Fibroblast of pulmonary artery (primary cell): Measurements from ENCODE around the gene PLXNB2.
A peak's percentile ranks its signal among the peaks of the same experiment; 100 is the strongest.

Experiments used
- DNase-seq: peaks from one replicate; pipeline ENCODE4 v3.0.0-alpha.2; 2010; ENCODE audit warnings: low read depth
- H3K4me3 ChIP-seq: replicated peaks from 2 replicates; pipeline ENCODE4 v1.5.1; 2011; ENCODE audit warnings: low read depth, mild to moderate bottlenecking, control low read depth, low read length, moderate library complexity
- TF ChIP-seq, protein P1 (sequence below): IDR thresholded peaks from 2 replicates; pipeline ENCODE4 v1.5.1; 2011; ENCODE audit warnings: mild to moderate bottlenecking, control low read depth, low read length, inconsistent platforms; ENCODE audit errors: missing control alignments

The PLXNB2 gene

DNA sequence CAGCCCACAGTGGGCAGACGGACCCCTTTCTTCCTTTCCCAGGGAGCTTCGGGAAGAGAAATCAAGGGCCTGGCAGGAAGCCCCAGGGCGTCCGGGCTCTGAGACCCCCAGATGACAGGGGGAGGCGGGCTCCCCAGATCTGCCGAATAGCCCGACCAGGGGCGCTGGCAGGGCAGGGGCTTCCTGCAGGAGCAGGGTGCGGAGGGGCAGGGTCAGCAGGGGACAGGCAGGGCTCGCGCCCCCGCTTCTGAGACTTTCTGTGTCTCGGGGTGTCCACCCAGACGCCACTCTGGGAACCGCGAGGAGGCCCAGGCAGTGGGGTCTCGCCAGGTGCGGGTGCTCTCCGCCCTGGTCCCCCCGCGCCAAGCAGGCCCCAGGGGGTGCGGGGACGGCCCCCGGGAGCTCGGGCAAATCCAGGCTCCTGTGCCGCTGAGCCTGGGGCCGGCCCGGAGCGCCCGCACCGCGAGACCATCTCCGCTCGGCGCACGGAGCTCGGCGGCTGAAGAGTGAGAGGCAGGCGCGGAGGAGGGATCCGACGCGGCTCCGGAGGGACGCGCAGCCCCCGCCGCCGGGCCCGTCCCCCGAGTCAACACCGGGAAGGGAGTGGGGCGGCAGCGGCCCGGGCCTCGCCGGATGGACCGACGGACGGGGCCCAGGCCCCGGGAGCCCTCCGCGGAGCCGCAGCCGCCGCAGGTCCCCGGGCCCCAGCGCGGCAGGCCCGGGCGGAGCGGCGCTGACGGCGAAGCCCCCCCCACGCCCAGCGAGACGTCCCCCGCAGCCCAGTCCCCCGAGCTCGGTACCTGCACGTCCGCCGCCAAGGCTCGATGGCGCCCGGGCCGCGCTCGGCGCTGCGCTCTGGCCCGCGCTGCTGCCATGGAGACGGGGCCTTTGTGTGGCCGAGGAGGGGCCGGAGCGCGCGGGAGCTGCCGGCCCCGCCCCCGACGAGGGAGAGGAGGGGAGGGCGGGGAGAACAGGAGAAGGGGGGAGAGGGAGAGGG is at the start of gene PLXNB2:
TSS of gene PLXNB2 (minus strand) at position 894 of the 997 bp plus-strand sequence. CDS start 17,062 bp downstream, outside the sequence.
- H3K4me3 ChIP-seq: peak within 1 kb of the TSS; percentile 86
- TF ChIP-seq, protein P1, sequence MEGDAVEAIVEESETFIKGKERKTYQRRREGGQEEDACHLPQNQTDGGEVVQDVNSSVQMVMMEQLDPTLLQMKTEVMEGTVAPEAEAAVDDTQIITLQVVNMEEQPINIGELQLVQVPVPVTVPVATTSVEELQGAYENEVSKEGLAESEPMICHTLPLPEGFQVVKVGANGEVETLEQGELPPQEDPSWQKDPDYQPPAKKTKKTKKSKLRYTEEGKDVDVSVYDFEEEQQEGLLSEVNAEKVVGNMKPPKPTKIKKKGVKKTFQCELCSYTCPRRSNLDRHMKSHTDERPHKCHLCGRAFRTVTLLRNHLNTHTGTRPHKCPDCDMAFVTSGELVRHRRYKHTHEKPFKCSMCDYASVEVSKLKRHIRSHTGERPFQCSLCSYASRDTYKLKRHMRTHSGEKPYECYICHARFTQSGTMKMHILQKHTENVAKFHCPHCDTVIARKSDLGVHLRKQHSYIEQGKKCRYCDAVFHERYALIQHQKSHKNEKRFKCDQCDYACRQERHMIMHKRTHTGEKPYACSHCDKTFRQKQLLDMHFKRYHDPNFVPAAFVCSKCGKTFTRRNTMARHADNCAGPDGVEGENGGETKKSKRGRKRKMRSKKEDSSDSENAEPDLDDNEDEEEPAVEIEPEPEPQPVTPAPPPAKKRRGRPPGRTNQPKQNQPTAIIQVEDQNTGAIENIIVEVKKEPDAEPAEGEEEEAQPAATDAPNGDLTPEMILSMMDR: no peak
- DNase-seq: peak; percentile 87

GRCh38 chr22:50357222-50357621 is 49.8 kb upstream of the PLXNB2 start:
- no peak overlapping the region for H3K4me3 ChIP-seq
- DNase-seq: no peak
- TF ChIP-seq, protein P1: no peak

DNA sequence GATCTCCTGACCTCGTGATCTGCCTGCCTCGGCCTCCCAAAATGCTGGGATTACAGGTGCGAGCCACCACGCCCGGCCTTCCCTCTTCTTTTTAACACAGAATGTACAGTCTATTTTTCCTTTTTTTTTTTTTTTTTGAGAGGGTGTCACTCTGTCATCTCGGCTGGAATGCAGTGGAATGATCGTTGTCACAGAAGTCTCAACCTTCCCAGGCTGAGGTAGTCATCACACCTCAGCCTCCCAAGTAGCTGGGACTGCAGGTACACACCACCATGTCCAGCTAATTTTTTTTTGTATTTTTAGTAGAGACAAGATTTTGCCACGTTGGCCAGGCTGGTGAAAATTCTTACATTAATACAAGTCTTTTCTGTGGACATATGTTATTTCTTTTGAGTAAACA is 48.7 kb upstream of the PLXNB2 start:
- TF ChIP-seq, protein P1: no peak
- no peak for DNase-seq
- H3K4me3 ChIP-seq: no peak overlapping the region

DNA sequence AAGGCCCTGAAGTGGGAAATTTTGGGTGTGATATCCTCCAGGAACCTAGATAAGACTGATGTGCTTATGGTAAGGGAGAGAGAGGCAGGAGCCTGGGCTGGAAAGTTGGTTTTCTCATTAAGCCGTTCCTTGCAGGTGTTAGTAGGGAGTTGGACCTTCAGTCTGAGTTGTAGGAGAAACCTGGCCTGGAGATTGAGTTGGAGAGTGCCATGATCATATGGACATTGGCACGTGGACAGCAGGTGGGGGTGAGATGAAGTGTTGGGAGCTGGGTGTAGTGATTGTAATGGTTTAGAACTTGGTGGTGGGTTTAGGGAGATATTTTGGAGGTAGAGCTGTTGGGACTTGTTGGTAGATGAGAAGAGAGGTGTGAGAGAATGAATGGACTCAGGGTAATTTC is 40.6 kb upstream of the PLXNB2 start:
- TF ChIP-seq, protein P1: no peak
- no peak overlapping the region for H3K4me3 ChIP-seq
- no peak for DNase-seq

- TF ChIP-seq, protein P1: no peak
- DNase-seq: no peak
- no peak overlapping the region for H3K4me3 ChIP-seq
These were observed 39.7 kb upstream of the PLXNB2 start for GRCh38 chr22:50347157-50347556.

DNA sequence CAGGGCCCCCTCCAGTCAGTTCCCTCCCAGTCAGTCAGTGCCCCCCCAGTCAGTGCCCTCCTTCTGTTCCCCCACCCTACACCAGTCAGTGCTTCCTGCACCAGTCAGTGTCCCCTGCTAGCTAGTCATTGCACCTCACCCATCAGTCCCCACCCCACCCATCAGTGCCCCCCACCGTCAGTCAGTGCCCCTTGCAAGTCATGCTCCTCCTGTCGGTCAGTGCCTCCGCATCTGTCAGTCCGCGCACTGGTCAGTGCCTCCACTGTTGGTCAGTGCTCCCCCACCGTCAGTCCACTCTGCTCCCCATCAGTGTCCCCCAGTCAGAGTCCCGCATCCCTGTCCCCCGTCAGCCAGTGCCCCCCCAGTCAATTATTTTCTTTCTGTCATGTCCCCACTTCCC is 39.0 kb upstream of the PLXNB2 start:
- no peak overlapping the region for H3K4me3 ChIP-seq
- DNase-seq: no peak
- TF ChIP-seq, protein P1: no peak
